ENCODE data around the gene PHC2. TPM values are rescaled to one million over a fixed set of nuclear protein-coding genes. Genes with fewer than 3 reads are reported as not detected.
A peak's percentile ranks its signal among the peaks of the same experiment; 100 is the strongest.

Gene PHC2
- total and polyA plus RNA-seq, 9 of the 15 experiments (the other 6 are each of a cell fraction or from before 2014, with no cell fraction given) = 3.1 to 67.6 (median 34.6) TPM

- TF ChIP-seq THRB (CRISPR knock-in tag; conservative IDR thresholded peaks at IDR 0.05) (peak; percentile 75; the same call in 1 of the 2 replicates), ZBTB26 (CRISPR knock-in tag; IDR thresholded peaks at IDR 0.05) (0 out of 2 replicates have a peak, but pooled peaks have one; percentile 68), ZNF174 (CRISPR knock-in tag; IDR thresholded peaks at IDR 0.05) (no peak), RB1 (IDR thresholded peaks at IDR 0.05; ENCODE audit: low read depth) (no peak), HMBOX1 (IDR thresholded peaks at IDR 0.05) (peak; percentile 75), RREB1 (CRISPR knock-in tag; IDR thresholded peaks at IDR 0.05) (peak; percentile 73; the same call in 1 of the 2 replicates), CTBP1 (IDR thresholded peaks at IDR 0.05; ENCODE audit: borderline replicate concordance) (peak; percentile 46; the same call in 1 of the 2 replicates), JUND (IDR thresholded peaks at IDR 0.05; ENCODE audit: borderline replicate concordance, low read depth, low read length) (peak; percentile 30; the same call in 1 of the 2 replicates), JUND (tag; IDR thresholded peaks at IDR 0.05; ENCODE audit: borderline replicate concordance, low read depth, low read length) (no peak), NFATC3 (IDR thresholded peaks at IDR 0.05) (peak; percentile 55; the same call in 1 of the 2 replicates), YBX1 (IDR thresholded peaks at IDR 0.05) (no peak), ETV5 (CRISPR knock-in tag; IDR thresholded peaks at IDR 0.05; ENCODE audit: low read depth) (0 out of 2 replicates have a peak, but pooled peaks have one; percentile 21), EGR1 (conservative IDR thresholded peaks at IDR 0.05) (no peak), ETV1 (tag; conservative IDR thresholded peaks at IDR 0.05; ENCODE audit: low read depth) (peak; percentile 23; the same call in 1 of the 2 replicates), CHD4 (IDR thresholded peaks at IDR 0.05; ENCODE audit: insufficient read depth, insufficient replicate concordance, low read depth, low read length, poor library complexity, severe bottlenecking) (no peak), KLF6 (CRISPR knock-in tag; IDR thresholded peaks at IDR 0.05; ENCODE audit: borderline replicate concordance) (peak; percentile 61; the same call in 1 of the 2 replicates)
These were observed 24.9 kb upstream of the PHC2 start (continued) for GRCh38 chr1:33455539-33456501.

All from K562 (cell line).